Large intestine (tissue), 12 donors: ENCODE results near the gene FRMD4B. TPM values are rescaled to one million over a fixed set of nuclear protein-coding genes. Genes with fewer than 3 reads are reported as not detected.

Source experiments
- DNase-seq, 2 donors: peaks; one replicate each; pipeline versions ENCODE4 v3.0.0 to v3.0.0-alpha.2; 2013
- H3K27ac ChIP-seq: one replicate; pipeline ENCODE4 v1.5.1; 2013; ENCODE audit warnings: low read length
- H3K27me3 ChIP-seq: 2 replicates; pipeline ENCODE4 v1.6.1; 2013; ENCODE audit warnings: low read length; ENCODE audit not compliant: control insufficient read depth, insufficient read depth
- H3K36me3 ChIP-seq: 2 replicates; pipeline ENCODE4 v1.6.1; 2013; ENCODE audit warnings: low read length; ENCODE audit not compliant: control insufficient read depth, insufficient read depth
- H3K4me1 ChIP-seq: one replicate; pipeline ENCODE4 v1.6.1; 2013; ENCODE audit warnings: low read length; ENCODE audit not compliant: control insufficient read depth, insufficient read depth
- H3K4me3 ChIP-seq: one replicate; pipeline ENCODE4 v1.5.1; 2013; ENCODE audit warnings: low read length
- H3K9me3 ChIP-seq: one replicate; pipeline ENCODE4 v1.6.1; 2013; ENCODE audit warnings: mild to moderate bottlenecking, low read depth, low read length, moderate library complexity; ENCODE audit not compliant: control insufficient read depth
- WGBS: methylation state at CpG from one replicate; pipeline ENCODE4 v1.1.5; 2013; ENCODE audit warnings: low lambda C conversion rate; ENCODE audit not compliant: insufficient coverage; 5-methylcytosine and 5-hydroxymethylcytosine counted together
- long read RNA-seq, 11 donors: transcript quantifications; one replicate each; lab custom pipeline, GENCODE V29; 2026
- polyA plus RNA-seq: library from polyadenylated mRNA; unstranded; fragments of 120-200 nt; gene quantifications from one replicate; pipeline ENCODE4 v1.2.1, GENCODE V29; 2013

FRMD4B gene
- polyA plus RNA-seq = 15.7 TPM
- long read RNA-seq, donor 1 = 0 reads
- long read RNA-seq, donor 2 = 0 reads
- long read RNA-seq, donor 3 = 0 reads
- long read RNA-seq, donor 4 = 0 reads
- long read RNA-seq, donor 5 = 0 reads
- long read RNA-seq, donor 6 = 0 reads
- long read RNA-seq, donor 7 = 0 reads
- long read RNA-seq, donor 8 = 0 reads
- long read RNA-seq, donor 9 = 0 reads
- long read RNA-seq, donor 10 = 0 reads
- long read RNA-seq, donor 11 = 0 reads

- peaks cover 4% of the 10 kb centered on the region for H3K4me1 ChIP-seq
- peaks cover 38% of the 10 kb centered on the region for H3K27me3 ChIP-seq
- H3K9me3 ChIP-seq = no peaks in the 10 kb centered on the region
- WGBS = 27% methylated on average over 3 of the region's 65 CpGs
- peak in 1 of 2 donors; percentile 50 for DNase-seq
- H3K36me3 ChIP-seq = no peaks in the 10 kb centered on the region
- H3K27ac ChIP-seq = peak within 1 kb of the TSS; percentile 10
- peak within 1 kb of the TSS; percentile 46 for H3K4me3 ChIP-seq
These were observed at the start of gene FRMD4B for GRCh38 chr3:69385723-69386555. Gene FRMD4B, minus strand, starts transcription at chr3:69386088. Its CDS starts 99 bp downstream, at chr3:69385989.

- H3K27me3 ChIP-seq = no peaks in the 10 kb centered on the region
- H3K4me1 ChIP-seq = no peaks in the 10 kb centered on the region
- H3K27ac ChIP-seq = no peak overlapping the region
- H3K4me3 ChIP-seq = no peak overlapping the region
- DNase-seq = no peak
- no CpG with 5 or more reads among the region's 4 CpGs for WGBS
- H3K36me3 ChIP-seq = no peaks in the 10 kb centered on the region
- no peaks in the 10 kb centered on the region for H3K9me3 ChIP-seq
These were observed 48.1 kb upstream of the FRMD4B start for GRCh38 chr3:69433969-69434325.

- H3K4me1 ChIP-seq = no peaks in the 10 kb centered on the region
- no peaks in the 10 kb centered on the region for H3K27me3 ChIP-seq
- H3K36me3 ChIP-seq = no peaks in the 10 kb centered on the region
- no peak overlapping the region for H3K27ac ChIP-seq
- H3K4me3 ChIP-seq = no peak overlapping the region
- H3K9me3 ChIP-seq = no peaks in the 10 kb centered on the region
- peak in 1 of 2 donors; percentile 41 for DNase-seq
- WGBS = 96% methylated on average over 4 of the region's 6 CpGs
These were observed 47.5 kb upstream of the FRMD4B start for GRCh38 chr3:69433121-69433968.

- no CpG with 5 or more reads among the region's 1 CpG for WGBS
- H3K4me1 ChIP-seq = no peaks in the 10 kb centered on the region
These were observed 42.9 kb upstream of the FRMD4B start for GRCh38 chr3:69428657-69429255.

GRCh38 chr3:69426967-69427304 lies 41.0 kb upstream of the FRMD4B start:
- Histone ChIP-seq H3K27me3 (no peaks in the 10 kb centered on the region), H3K36me3 (no peaks in the 10 kb centered on the region), H3K4me3 (no peak overlapping the region), H3K27ac (no peak overlapping the region), H3K9me3 (no peaks in the 10 kb centered on the region), H3K4me1 (no peaks in the 10 kb centered on the region)
- DNase-seq = no peak

More at GRCh38 chr3:69428657-69429255, 42.9 kb upstream of the FRMD4B start:
- no peak for DNase-seq
- Histone ChIP-seq H3K27ac (no peak overlapping the region), H3K9me3 (no peaks in the 10 kb centered on the region), H3K36me3 (no peaks in the 10 kb centered on the region), H3K4me3 (no peak overlapping the region), H3K27me3 (no peaks in the 10 kb centered on the region)

GRCh38 chr3:69426291-69426966 lies 40.5 kb upstream of the FRMD4B start:
- no peaks in the 10 kb centered on the region for H3K36me3 ChIP-seq
- 70% methylated on average over 3 of the region's 7 CpGs for WGBS
- DNase-seq = no peak

GRCh38 chr3:69425249-69425648 lies 39.4 kb upstream of the FRMD4B start:
- no peak overlapping the region for H3K27ac ChIP-seq
- H3K4me1 ChIP-seq = no peaks in the 10 kb centered on the region
- H3K36me3 ChIP-seq = no peaks in the 10 kb centered on the region
- no peaks in the 10 kb centered on the region for H3K9me3 ChIP-seq
- no peaks in the 10 kb centered on the region for H3K27me3 ChIP-seq
- no CpG with 5 or more reads among the region's 4 CpGs for WGBS
- H3K4me3 ChIP-seq = no peak overlapping the region
- DNase-seq = no peak

More at GRCh38 chr3:69426291-69426966, 40.5 kb upstream of the FRMD4B start:
- H3K27me3 ChIP-seq = no peaks in the 10 kb centered on the region
- no peak overlapping the region for H3K27ac ChIP-seq
- no peak overlapping the region for H3K4me3 ChIP-seq
- no peaks in the 10 kb centered on the region for H3K4me1 ChIP-seq
- no peaks in the 10 kb centered on the region for H3K9me3 ChIP-seq

- H3K9me3 ChIP-seq = no peaks in the 10 kb centered on the region
- no peaks in the 10 kb centered on the region for H3K36me3 ChIP-seq
- no peaks in the 10 kb centered on the region for H3K27me3 ChIP-seq
- no CpG with 5 or more reads among the region's 3 CpGs for WGBS
- H3K4me3 ChIP-seq = no peak overlapping the region
- H3K4me1 ChIP-seq = no peaks in the 10 kb centered on the region
- DNase-seq = no peak
- H3K27ac ChIP-seq = no peak overlapping the region
These were observed 37.7 kb upstream of the FRMD4B start for GRCh38 chr3:69423463-69424155.

GRCh38 chr3:69422751-69423150 lies 36.9 kb upstream of the FRMD4B start:
- no peak for DNase-seq
- Histone ChIP-seq H3K27ac (no peak overlapping the region), H3K9me3 (no peaks in the 10 kb centered on the region), H3K4me3 (no peak overlapping the region), H3K4me1 (no peaks in the 10 kb centered on the region), H3K27me3 (no peaks in the 10 kb centered on the region), H3K36me3 (no peaks in the 10 kb centered on the region)
- WGBS = no CpG with 5 or more reads among the region's 1 CpG
